GM18519 (cell line): Measurements from ENCODE around the gene TRPV3.
"Not testable (repeated sequence)": the region's sequence is repeated elsewhere in the genome, so short reads cannot be mapped to it uniquely, and the experiment has no call there.

Experiments
- ATAC-seq: cut with Tn5 transposase; IDR thresholded peaks from one replicate; pipeline ENCODE4 v1.9.1; 2021; ENCODE audit warnings: mild to moderate bottlenecking, moderate library complexity; ENCODE audit not compliant: unreplicated experiment, low FRiP score

TRPV3 gene

DNA sequence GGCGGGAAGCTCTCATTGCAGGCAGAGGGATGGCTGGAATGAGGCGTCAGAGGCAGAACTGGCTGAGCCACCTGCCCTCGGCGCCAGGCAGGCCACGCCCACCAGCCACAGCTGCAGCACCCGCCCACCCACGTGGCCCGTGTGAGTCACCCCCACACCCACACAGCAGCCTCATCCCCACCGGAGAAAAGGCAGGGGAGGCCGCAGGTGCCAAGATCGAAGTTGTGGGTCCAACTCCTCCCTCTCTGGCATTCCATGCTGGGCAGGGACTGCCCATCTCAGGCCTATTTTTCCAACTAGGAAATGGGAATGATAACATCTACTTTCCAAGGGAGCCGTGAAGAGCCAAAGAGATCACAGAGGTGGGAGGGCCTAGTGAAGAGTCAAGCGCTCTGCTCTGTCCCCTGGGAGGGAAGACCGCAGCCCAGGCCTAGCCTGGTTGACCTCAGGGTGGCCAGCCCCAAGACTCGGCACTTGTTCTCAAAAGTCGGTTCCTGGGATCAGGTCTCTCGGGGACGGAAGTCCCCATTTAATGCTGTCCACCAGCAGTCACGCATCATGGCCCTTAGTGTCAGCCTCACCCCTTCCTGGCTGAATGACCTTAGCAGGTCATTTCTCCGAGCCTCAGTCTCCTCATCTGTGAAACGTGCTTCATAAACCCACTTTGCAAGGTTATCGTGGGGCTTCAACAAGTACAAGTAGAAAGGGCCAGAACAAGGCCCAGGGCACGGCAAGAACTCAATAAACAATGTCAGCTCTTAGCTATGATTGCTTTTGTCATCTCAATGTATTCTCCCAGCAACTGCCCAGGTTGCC, at the start of gene TRPV3:
Gene TRPV3, minus strand, starts transcription at position 45 of the 816 bp plus-strand sequence. CDS start 2,962 bp downstream, outside the sequence.
- peak; percentile 28 for ATAC-seq

DNA sequence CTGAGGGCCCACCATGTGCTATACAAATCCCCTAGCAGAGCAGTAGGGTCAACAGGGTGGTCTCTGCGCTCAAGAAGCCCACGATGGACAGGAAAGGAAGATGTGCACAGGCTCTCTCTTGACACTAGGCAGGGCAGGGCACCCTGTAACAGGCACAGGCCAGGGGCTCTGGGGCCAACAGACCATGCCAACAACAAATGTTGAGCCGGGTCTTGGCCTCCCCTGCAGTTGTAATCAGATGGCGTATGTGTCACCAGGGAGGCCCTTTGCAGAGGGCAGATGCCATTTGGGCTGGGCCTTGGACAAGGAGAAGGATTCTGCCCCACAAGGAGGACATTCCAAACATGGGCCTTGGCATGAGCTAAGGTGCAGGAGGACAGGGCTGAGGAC, 46.3 kb upstream of the TRPV3 start:
- no peak for ATAC-seq

GRCh38 chr17:3603119-3603869, 45.7 kb upstream of the TRPV3 start:
- ATAC-seq, result no peak

DNA sequence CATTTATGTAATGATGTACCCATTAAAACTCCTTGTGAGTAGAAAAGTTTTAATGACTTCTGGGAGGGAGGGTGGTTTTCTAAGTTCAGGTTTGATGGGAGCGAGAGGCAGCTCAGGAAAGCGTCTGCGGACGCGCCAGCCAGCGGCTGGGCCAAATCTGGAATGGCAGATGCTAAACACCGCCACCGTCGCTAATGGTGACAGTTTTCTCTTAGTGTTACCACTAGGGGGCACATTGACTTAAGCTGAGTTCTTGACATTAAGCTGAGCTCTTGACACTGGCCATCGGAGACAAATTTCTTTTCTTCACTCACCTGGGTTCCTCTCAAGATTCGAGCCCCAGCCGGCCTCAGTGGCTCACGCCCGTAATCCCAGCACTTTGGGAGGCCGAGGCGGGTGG, 44.9 kb upstream of the TRPV3 start:
- ATAC-seq, result no peak

- ATAC-seq, result no peak
These were observed 43.1 kb upstream of the TRPV3 start for GRCh38 chr17:3600529-3601205.

DNA sequence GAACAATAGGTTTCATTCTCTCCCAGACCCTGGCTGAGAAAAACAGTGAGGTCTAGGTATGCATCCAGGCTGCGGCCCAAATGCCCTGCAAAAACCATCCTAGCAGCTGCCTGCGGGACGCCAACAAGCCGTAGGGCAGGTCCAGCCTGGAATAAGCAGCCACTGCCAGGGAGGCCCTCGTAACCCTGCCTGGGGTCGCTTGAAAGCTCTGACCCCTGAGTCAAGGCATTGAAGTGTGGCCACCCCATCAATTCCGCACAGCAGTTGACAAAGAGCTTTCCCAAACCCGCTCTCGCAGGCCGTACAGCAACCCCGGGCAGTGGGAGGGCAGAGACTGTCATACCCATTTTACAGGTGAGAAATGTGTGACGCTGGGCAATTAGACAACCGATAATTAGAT, 40.5 kb upstream of the TRPV3 start:
- no peak for ATAC-seq

DNA sequence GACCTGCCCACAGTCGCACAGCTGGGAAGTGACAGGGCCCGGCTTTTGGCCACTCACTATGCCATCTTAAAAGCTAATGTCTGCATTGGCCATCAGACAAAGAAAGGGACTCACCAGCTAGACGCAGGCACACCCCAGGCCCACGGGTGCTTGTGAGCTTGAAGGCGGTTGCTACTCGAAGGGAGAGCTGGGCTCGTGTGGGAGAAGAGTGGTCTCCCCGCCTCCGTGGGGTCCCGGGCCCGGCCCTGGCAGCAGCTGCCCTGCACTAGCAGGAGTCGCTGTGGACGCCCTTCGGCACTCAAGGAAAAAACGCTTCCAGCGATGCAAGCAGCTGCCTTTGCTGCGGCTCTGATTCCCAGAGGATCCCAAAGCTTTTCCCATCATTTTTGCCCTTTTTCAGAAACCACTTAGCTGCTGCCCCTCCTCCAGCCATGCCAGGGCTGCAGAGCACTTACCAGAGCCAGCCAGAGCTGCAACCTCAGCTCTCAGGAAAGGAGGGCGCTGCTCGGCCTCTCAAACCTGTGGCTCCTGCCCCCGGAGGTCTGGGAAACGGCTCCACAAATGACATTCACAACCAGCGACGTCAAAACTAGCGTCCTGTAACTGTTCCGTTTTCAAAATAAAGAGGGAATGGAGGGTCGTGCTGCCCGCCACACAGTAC, 39.3 kb upstream of the TRPV3 start:
- no peak for ATAC-seq

- ATAC-seq, result no peak
These were observed 37.4 kb upstream of the TRPV3 start for GRCh38 chr17:3594976-3595375.

DNA sequence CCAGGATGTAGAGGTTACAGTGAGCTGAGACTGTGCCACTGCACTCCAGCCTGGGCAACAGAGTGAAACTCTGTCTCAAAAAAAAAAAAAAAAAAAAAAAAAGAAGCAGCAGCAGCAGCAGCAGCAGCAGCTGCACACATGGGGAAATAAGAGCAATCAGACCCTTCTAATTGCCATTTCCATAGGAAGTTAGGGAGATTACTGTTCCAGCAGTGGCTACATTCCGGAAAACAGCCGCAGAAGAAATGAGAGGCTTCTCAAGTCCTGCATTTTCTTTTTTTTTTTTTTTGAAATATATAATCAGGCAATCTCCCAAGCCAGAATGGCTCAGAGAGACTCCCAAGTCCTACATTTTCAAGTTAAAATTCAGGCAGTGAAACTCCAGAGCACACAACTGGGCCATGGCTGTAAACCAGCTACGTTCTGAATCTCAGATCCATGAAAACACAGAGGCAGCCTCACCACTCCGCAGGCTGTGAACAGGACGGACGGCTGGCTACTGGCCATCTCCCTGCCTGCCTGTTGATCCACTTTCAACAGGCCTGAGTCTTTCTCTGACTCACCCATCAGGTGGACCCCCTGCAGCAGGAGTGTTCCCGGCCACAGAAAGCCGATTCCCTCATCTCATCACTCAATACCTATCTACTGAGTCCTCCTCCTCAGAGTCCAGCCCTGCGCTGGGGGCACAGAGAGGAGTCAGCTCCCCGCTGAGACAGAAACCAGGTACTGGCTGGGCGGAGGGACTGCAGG, 36.6 kb upstream of the TRPV3 start:
- ATAC-seq, result no peak

GRCh38 chr17:3593384-3593783, 35.8 kb upstream of the TRPV3 start:
- ATAC-seq, result no peak

- ATAC-seq, result no peak
These were observed 34.7 kb upstream of the TRPV3 start for GRCh38 chr17:3592216-3592860.

DNA sequence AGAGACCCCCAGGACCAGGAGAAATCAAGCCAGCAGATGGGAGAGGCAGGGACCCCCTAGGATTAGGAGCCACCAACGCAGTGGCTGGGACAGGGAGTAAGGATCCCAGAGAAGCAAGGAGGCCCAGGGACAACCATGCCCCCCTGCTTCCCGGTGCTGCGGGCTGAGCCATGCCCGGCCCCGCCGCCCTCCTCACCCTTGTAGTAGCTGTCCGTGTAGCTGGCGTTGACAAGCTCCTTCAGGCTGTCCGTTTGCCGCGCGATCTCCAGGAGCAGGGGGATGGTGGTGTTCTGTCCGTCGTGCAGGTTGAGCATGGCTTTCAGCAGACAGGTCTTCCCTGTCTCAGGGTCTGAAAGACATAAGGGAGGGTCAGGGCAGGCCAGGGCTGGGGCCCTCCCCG, 33.2 kb upstream of the TRPV3 start:
- no peak for ATAC-seq

DNA sequence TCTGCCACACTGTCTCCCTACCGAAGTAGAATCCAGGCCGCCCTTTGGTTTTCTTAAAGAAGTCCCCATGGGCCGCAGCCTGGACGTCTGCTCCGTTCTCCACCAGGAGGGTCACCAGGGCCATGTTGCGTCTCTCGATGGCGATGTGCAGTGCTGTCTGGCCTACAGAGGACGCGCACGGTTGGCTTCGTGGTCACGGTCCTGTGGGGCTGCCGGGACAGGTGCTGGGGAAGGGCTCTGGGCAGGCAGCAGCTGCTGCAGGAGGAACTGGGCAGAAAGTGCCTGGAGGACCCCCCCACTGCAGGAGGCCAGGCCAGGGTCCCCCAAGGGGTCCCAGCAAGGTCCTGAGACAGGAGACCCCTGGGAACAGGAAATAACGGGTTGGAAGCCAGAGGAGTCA, 32.6 kb upstream of the TRPV3 start:
- ATAC-seq, result no peak

DNA sequence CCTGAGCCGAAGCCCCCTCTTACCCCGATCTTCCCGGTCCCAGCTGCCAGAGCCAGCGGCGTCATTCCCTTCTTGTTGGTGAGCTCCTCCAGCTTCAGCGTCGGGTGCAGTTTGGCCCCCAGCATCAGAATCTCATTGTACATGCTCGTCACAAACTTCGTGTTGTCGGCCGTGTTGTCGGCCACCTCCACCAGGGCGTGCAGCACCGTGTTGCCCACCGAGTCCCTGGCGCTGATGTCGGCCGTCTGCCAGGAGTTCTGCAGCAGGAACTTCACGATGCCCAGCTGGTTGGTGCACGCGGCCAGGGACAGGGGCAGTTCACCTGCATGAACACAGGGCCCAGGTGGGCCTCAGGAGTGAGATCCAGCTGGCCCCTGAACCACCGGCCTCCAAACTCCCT, 32.2 kb upstream of the TRPV3 start:
- ATAC-seq, result no peak

GRCh38 chr17:3585826-3586225, 28.2 kb upstream of the TRPV3 start:
- no peak for ATAC-seq

DNA sequence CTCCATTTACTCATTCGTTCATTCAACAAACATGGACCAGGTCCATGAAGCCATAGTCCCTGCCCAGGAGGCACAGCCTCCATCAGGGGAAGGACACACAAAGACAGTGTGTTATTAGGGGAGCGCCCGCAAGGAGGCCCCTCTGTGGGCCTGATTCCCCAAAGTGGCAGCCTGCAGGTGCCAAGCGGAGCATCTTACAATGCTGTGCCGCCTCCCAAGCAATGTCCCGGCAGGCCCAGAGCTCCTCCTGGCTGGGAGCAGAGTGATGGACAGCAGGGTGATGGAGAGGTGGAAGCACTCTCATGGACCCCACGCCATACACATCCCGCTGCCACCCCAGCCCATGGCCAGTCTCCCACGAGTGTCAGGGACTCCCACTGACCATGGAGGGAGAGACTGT, 25.8 kb upstream of the TRPV3 start:
- ATAC-seq, result no peak

DNA sequence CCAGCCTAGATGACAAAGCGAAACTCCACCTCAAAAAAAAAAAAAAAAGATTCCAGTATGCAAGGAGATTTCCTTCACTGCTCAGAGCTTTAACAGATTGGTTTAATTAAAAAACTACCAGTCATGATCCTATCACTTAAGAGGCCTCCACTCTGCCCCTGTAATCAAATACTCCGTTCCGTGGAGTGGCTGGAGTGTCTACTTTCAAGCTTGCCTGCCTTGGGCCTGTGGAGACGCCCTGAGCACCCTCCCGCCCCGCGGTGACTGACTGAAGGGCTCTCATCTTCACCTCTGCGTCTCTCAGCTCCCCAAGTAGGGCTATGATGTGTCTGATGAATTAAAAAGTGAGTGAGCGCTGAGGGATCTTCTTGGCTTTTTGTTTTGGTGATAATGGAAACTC, 25.3 kb upstream of the TRPV3 start:
- no peak for ATAC-seq

- ATAC-seq, result not testable (repeated sequence)
These were observed 21.1 kb upstream of the TRPV3 start for GRCh38 chr17:3578667-3579066.

- no peak for ATAC-seq
These were observed 19.4 kb upstream of the TRPV3 start for GRCh38 chr17:3576970-3577369.

- ATAC-seq, result no peak
These were observed 17.9 kb upstream of the TRPV3 start for GRCh38 chr17:3575511-3575910.
